Adipocyte (in vitro differentiated cells): ENCODE data around the gene PDCD1.

Experiments used
- DNase-seq: peaks from one replicate; pipeline ENCODE4 v3.0.0-alpha.2; 2015; ENCODE audit warnings: low read depth
- H3K27me3 ChIP-seq: replicated peaks from 2 replicates; pipeline ENCODE4 v1.7.0; 2013; ENCODE audit warnings: mild to moderate bottlenecking, low read length, moderate library complexity; ENCODE audit not compliant: control insufficient read depth, insufficient read depth
- H3K36me3 ChIP-seq: 2 replicates; pipeline ENCODE4 v1.7.0; 2013; ENCODE audit warnings: low read length, mild to moderate bottlenecking, moderate library complexity; ENCODE audit not compliant: control insufficient read depth, insufficient read depth, severe bottlenecking
- H3K4me1 ChIP-seq: 2 replicates; pipeline ENCODE4 v1.7.0; 2013; ENCODE audit warnings: mild to moderate bottlenecking, low read length, moderate library complexity; ENCODE audit not compliant: control insufficient read depth, insufficient read depth
- H3K4me3 ChIP-seq: 2 replicates; pipeline ENCODE4 v1.7.0; 2013; ENCODE audit warnings: mild to moderate bottlenecking, low read length, moderate library complexity
- H3K9ac ChIP-seq: 2 replicates; pipeline ENCODE4 v1.7.0; 2013; ENCODE audit warnings: mild to moderate bottlenecking, low read length, moderate library complexity
- H3K9me3 ChIP-seq: 2 replicates; pipeline ENCODE4 v1.7.0; 2013; ENCODE audit warnings: mild to moderate bottlenecking, low read length, moderate library complexity; ENCODE audit not compliant: control insufficient read depth

The PDCD1 gene

DNA sequence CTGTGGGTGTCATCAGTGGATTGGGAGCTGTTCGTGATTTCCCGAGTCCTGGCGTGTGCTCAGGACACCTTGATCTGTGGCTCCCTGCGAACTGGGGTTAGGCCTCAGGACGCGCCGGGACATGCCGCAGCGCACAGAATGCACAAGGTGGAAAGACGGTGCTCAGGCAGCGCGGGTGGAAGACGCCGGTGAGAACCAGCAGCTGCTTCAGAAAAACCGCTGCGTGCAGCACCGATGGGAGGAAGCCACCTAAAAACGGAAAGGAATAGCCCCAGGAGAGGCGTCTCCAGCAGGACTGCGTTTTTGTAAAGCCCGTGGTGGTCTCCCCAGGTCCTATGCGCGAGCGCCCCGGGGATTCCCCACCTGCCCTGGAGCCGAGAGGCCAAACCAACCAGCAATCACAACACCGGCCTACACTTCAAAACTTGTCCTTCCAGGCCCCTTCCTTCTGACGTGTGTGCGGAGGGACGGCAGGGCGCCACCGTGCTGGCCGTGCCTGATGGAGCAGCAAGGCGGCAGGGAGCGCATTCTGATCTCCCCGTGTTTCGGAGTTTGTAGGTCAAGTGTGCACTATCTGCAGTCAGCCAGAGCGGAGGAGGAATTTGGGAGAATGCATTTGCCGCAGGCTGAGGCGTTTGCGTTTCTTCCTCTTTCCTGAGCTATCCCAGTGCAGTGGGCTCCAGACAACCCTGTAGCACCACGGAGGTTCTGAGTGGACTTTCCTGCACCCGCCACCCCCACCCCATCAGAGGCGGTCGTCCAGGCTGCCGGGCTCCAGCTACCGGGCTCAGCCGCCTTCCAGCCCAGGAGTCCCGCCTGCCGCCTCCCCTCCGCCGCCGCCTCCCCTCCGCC is 43.0 kb upstream of the PDCD1 start:
- no peak overlapping the region for H3K9ac ChIP-seq
- no peaks in the 10 kb centered on the region for H3K9me3 ChIP-seq
- H3K27me3 ChIP-seq: peaks cover 23% of the 10 kb centered on the region
- no peaks in the 10 kb centered on the region for H3K36me3 ChIP-seq
- H3K4me3 ChIP-seq: peak overlapping the region; percentile 66
- H3K4me1 ChIP-seq: peaks cover 12% of the 10 kb centered on the region
- DNase-seq: peak; percentile 33

DNA sequence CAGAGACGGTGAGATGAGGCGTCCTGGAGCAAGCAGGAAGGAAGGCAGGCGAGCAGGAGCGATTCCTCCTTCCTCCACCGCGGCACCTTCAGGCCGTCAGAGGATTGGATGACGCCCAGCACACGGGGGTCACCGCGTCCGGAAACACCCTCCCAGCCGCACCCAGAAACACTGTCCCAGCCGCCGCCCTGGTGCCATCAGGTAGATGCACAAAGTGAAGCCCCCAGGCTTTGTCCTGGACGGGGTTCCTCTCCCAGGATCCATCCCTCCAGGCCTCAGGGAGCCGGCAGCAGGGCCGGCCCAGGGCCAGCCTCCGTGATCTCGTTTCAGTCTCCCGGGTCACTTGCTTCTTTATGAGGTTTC is 42.3 kb upstream of the PDCD1 start:
- no peak for DNase-seq
- H3K4me3 ChIP-seq: no peak overlapping the region
- H3K4me1 ChIP-seq: peaks cover 12% of the 10 kb centered on the region
- no peaks in the 10 kb centered on the region for H3K9me3 ChIP-seq
- no peaks in the 10 kb centered on the region for H3K36me3 ChIP-seq
- no peak overlapping the region for H3K9ac ChIP-seq
- peaks cover 23% of the 10 kb centered on the region for H3K27me3 ChIP-seq

DNA sequence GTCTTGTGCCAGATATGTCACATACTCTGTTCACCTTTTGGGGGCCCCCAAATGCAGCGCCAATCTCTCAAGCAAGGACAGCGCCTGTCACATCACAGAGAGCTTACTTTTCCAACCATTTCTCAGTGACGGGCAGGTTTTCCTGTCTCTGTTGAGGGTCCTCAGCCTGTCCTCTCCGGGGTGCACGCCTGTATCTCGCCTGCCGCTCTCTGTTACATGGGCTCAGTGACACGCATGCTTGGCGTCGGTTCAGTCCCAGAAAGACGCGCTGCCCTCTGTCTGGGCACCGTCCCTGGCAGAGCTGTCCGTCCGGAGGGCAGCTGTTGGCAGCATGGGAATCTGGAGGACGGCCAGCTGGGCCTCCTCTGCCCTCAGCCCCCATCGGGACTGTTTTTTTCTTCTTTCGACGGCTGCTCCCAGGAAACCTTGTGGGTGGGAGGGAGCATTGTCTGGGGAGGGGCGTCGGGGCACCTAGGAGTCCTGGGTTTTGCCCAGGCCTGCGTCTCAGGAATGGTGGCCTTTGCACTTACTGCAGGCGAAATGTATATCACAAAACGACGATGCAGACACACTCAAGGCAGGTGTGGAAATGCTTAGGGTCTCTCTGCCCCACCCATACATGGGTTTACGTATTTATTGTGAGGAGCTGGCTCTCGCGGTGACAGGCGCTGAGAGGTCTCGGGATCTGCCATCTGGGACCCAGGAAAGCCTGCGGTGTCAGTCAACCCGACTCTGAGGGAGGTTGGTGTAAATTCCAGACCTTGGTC is 41.7 kb upstream of the PDCD1 start:
- Histone ChIP-seq H3K4me1 (peaks cover 12% of the 10 kb centered on the region), H3K9ac (no peak overlapping the region), H3K9me3 (no peaks in the 10 kb centered on the region), H3K27me3 (peaks cover 23% of the 10 kb centered on the region), H3K4me3 (no peak overlapping the region), H3K36me3 (no peaks in the 10 kb centered on the region)
- no peak for DNase-seq

DNA sequence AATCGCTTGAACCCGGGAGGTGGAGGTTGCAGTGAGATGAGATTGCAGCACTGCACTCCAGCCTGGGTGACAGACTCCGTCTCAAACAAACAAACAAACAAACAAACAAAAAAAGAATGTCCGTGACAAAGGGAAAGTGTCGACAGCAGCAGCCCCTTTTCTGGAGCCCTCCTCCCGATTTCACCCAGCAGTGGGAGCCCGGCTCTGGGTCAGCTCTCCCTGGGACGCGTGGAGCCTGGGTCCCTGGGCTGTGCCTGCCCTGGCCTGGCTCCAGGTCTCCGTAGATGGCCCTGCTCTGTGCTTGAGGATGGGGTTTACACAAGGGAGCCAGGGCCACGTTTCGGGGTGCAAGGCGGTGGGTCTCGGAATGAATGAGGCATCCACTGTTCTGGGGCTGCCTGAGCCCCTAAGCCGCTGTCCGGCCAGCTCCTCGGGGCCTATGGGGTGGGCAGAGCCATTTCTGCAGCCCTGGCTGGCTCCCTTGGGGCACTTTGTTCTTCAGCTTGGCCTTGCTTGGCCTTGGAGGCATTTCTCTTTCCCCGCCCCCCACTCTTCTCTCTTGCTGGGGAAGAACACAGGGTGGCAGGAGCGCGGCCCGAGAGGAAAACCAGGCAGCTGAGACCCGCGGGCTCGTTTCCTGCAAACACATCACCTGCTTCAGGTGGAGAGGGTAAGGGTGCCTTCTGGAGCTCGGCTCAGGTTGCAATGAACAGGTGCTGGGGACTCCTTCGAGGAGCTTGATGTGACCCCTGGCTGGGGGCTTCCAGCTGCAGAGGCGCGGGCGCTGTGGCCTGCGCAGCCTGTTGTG is 40.0 kb upstream of the PDCD1 start:
- DNase-seq: no peak
- H3K9me3 ChIP-seq: no peaks in the 10 kb centered on the region
- H3K4me3 ChIP-seq: no peak overlapping the region
- peaks cover 12% of the 10 kb centered on the region for H3K4me1 ChIP-seq
- no peak overlapping the region for H3K9ac ChIP-seq
- peaks cover 23% of the 10 kb centered on the region for H3K27me3 ChIP-seq
- no peaks in the 10 kb centered on the region for H3K36me3 ChIP-seq

DNA sequence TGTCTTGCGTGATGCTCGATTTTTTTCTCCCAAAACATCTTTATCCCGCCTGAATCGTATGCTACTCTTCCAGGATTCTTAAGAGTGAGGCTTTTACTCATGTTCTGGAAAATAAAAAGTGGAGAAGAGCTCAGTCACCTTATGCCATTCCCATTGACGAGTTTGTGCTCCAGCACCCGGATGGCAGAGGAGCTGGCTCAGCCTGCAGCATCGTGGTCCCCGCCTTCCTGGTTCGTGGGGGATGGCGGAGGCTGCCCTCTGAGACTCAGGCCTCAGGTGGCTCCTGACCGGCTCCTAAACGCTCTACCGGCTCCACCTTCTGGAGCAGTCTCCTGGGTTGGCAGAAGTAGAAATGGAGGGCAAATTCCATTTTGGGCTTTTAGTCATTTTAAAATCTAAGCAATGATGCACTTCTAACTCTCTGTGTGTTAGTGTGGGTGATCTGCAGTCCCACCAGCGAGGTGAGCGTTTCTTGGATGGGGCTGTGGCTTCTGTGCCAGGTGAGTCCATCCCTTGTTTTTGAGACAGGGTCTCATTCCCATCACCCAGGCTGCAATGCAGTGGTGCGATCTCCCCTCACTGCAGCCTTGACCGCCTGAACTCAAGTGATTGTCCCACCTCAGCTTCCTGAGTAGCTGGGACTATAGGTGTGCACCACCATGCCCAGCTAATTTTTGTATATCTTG is 38.7 kb upstream of the PDCD1 start:
- Histone ChIP-seq H3K9ac (no peak overlapping the region), H3K9me3 (no peaks in the 10 kb centered on the region), H3K36me3 (no peaks in the 10 kb centered on the region), H3K4me1 (peaks cover 17% of the 10 kb centered on the region), H3K4me3 (no peak overlapping the region), H3K27me3 (peaks cover 17% of the 10 kb centered on the region)
- DNase-seq: no peak

DNA sequence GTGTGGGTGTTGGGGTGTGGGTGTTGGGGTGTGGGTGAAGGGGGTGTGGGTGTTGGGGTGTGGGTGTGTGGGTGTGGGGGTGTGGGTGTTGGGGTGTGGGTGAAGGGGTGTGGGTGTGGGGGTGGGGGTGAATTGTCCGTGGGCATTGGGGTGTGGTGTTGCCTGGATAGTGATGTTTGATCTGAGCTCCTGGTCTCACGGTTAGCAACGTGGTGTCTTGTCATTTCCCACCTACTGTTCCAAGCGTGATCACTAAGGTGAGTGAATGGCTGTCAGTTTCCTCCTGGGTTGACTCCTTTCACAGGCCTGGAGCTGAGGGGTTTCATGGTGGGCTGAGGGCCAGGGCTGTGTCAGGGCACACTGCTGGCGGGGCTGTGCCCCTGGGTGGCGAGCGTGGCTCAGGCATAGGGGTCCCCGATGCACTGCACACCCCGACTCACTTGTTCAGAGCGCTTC is 38.1 kb upstream of the PDCD1 start:
- H3K4me1 ChIP-seq: peaks cover 21% of the 10 kb centered on the region
- H3K4me3 ChIP-seq: no peak overlapping the region
- no peaks in the 10 kb centered on the region for H3K9me3 ChIP-seq
- no peak overlapping the region for H3K9ac ChIP-seq
- no peaks in the 10 kb centered on the region for H3K36me3 ChIP-seq
- H3K27me3 ChIP-seq: peaks cover 17% of the 10 kb centered on the region
- DNase-seq: no peak

DNA sequence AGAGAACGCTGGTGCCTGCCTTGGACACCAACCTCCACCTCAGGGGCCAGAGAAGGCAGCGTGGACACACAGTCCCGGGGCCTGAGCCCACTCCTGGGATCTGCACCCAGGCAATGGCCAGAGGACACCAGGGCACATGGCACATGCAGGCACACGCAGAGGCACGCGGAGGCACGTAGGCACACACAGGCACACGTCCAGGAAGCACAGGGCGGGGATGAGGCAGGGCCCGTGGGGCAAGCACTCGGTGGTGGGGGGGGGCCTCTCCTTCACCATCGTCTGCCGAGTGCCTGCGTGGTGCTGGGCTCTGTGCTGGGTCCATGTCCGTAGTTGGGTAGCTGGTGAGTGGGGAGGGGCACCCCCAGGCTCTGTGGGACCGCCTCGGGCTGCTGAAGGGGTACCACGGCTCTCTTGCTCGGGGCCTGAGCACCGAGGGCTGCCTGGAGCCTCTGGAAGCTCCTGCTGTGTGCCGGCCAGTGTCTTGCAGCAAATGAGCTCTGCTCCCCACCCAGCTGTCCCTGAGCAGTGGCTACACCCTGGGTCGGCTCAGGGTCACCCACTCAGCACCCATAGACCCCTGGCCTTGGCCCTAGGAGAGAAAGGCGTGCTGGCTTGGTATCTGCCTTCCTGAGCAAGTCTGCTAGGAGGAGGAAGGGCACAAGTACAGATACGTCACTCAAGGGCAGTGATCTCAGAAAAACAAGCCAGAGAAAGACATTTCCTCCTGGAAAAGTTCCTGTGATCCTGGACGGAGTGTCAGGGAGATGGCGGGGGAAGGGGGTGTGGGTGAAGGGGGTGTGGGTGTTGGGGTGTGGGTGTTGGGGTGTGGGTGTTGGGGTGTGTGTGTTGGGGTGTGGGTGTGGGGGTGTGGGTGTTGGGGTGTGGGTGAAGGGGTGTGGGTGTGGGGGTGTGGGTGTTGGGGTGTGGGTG is 37.3 kb upstream of the PDCD1 start:
- Histone ChIP-seq H3K9me3 (no peaks in the 10 kb centered on the region), H3K27me3 (peaks cover 10% of the 10 kb centered on the region), H3K36me3 (no peaks in the 10 kb centered on the region), H3K4me1 (peaks cover 19% of the 10 kb centered on the region), H3K9ac (no peak overlapping the region), H3K4me3 (no peak overlapping the region)
- DNase-seq: peak; percentile 19

DNA sequence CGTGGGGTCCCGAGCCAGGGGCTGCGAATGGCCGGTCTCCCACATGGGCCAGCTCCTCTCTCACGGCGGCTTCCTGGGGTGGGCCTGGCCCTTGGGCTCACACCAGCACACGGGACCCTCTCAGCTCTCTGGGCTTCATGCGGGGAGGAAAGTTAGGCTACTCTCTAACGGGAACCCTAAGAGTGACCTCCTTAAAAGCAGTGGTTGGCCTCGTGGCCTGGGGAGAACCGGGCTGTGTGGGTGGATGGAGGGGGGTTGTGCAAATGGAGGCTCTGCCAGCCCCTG is 36.7 kb upstream of the PDCD1 start:
- Histone ChIP-seq H3K4me3 (no peak overlapping the region), H3K4me1 (peaks cover 19% of the 10 kb centered on the region), H3K9me3 (no peaks in the 10 kb centered on the region), H3K9ac (no peak overlapping the region), H3K27me3 (peaks cover 5% of the 10 kb centered on the region), H3K36me3 (no peaks in the 10 kb centered on the region)
- no peak for DNase-seq

DNA sequence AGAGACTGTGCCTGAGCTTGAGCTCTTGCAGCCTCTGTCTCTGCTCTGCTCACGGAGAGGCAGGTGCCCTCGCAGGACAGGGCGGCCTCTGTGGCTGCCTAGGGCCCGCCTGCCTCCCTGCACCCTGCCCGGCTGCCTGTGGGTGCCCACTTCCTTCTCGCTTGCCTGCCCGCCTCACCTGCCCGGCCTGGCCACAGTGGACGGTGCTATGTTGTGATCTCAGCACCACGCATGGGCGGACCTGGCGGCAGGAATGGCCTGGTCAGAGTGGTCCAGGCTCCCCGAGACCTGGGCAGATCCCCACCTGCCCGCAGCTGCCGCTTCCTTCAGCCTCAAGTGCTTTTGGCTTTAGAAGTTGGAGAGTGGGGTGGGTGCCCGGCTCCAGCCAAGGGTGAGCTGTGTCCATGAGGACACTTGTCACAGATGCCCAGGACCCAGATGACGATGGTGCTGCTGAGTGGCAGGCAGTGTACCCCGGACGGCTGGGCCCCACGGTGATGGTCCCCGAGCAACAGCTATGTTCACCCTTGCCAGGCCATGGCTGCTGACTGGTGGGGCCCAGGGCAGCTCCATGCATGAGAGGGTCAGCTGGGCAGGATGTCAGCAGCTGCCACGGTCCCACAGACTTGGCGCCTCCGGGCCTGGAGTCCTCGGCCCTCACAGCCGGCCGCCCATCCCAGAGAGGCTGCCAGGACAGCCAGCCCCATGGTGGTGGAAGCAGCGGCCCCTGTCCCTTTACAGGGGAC is 36.2 kb upstream of the PDCD1 start:
- Histone ChIP-seq H3K4me1 (peaks cover 19% of the 10 kb centered on the region), H3K36me3 (no peaks in the 10 kb centered on the region), H3K9me3 (no peaks in the 10 kb centered on the region), H3K4me3 (no peak overlapping the region), H3K9ac (no peak overlapping the region), H3K27me3 (no peaks in the 10 kb centered on the region)
- DNase-seq: no peak
